Measurements from ENCODE around the gene EIPR1. TPM values are rescaled to one million over a fixed set of nuclear protein-coding genes. Genes with fewer than 3 reads are reported as not detected.

Gene EIPR1
- polyA plus RNA-seq, 2 of the 4 experiments (the other 2 are of a cell fraction) = 55.0 to 65.0 TPM

DNA sequence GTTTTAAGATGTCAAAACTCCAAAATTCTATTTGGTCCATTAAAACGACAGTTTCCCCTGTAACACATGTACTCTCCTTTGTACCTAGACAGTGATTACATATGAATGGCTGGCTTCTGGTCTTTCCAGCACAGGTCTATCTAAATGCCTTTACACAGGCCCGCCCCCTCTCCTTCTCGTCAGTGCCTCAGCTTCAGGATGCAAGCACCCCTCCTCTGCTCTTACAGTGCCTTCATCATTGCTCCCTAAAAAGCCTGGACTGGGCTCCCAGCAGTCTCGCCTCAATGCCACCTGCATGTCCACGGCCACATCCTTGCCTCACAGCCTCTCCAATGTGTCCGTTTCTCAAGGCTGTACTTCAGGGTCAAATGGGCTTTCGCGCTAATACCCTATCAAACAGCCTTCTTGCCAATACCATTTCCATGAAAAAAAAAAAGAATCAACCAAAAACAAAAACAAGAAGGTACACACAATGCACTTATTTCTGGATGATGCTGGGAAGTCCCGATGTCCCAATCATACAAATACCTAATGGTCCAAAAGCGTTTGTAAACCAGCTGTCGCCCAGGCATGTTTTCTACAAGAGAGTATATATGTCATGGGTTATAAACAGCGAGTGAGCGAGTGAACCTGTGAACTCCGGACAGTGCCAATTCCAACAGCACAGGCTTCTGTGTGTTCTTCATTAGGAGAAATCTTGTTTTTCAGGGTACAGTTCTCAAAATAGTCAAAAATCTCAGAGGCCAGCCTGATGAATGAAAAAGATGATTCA lies 77.2 kb downstream of the EIPR1 start (continued):
- TF ChIP-seq ZFP36 (IDR thresholded peaks at IDR 0.05; ENCODE audit: borderline replicate concordance, partially characterized antibody) (no peak), ZC3H11A (IDR thresholded peaks at IDR 0.05) (no peak), CBX8 (IDR thresholded peaks at IDR 0.05) (no peak)

DNA sequence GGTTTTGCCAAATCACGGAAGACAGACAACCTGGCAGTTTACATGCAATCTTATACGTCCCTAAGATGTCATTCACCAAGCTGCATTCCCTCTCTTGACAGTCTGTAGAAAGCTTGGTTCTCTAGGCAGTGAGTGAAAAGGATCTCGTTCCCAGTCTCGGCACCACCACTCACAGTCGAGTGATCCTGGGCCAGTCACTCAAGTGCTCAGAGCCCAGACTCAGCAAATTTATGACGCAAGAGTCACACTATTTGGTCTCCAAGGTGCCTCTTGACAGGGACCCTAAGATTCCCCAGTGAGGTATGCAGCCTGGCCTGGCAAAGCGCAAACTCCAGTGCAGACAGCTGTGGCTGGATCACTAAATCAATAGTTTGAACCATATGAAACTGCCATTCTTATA lies 77.9 kb downstream of the EIPR1 start:
- DNase-seq (ENCODE audit: low read depth in 1 of 2, low spot score in 1 of 2) (no peak), FAIRE-seq (no peak), ATAC-seq (no peak)
- TF ChIP-seq, protein P1, sequence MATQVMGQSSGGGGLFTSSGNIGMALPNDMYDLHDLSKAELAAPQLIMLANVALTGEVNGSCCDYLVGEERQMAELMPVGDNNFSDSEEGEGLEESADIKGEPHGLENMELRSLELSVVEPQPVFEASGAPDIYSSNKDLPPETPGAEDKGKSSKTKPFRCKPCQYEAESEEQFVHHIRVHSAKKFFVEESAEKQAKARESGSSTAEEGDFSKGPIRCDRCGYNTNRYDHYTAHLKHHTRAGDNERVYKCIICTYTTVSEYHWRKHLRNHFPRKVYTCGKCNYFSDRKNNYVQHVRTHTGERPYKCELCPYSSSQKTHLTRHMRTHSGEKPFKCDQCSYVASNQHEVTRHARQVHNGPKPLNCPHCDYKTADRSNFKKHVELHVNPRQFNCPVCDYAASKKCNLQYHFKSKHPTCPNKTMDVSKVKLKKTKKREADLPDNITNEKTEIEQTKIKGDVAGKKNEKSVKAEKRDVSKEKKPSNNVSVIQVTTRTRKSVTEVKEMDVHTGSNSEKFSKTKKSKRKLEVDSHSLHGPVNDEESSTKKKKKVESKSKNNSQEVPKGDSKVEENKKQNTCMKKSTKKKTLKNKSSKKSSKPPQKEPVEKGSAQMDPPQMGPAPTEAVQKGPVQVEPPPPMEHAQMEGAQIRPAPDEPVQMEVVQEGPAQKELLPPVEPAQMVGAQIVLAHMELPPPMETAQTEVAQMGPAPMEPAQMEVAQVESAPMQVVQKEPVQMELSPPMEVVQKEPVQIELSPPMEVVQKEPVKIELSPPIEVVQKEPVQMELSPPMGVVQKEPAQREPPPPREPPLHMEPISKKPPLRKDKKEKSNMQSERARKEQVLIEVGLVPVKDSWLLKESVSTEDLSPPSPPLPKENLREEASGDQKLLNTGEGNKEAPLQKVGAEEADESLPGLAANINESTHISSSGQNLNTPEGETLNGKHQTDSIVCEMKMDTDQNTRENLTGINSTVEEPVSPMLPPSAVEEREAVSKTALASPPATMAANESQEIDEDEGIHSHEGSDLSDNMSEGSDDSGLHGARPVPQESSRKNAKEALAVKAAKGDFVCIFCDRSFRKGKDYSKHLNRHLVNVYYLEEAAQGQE (IDR thresholded peaks at IDR 0.05) = no peak
- TF ChIP-seq PHF8 (IDR thresholded peaks at IDR 0.05; ENCODE audit: borderline replicate concordance, low read depth) (no peak), TP53 (CRISPR knock-in tag; IDR thresholded peaks at IDR 0.05) (no peak), CEBPB (IDR thresholded peaks at IDR 0.05) (no peak), POLR2AphosphoS2 (conservative IDR thresholded peaks at IDR 0.05; ENCODE audit: low read length) (no peak), NPAS2 (CRISPR knock-in tag; IDR thresholded peaks at IDR 0.05; ENCODE audit: borderline replicate concordance) (no peak), SMC3 (IDR thresholded peaks at IDR 0.05) (no peak), HDAC2 (IDR thresholded peaks at IDR 0.05) (no peak), CHD2 (IDR thresholded peaks at IDR 0.05; ENCODE audit: low read length, partially characterized antibody) (no peak), NFE2L2 (conservative IDR thresholded peaks at IDR 0.05; ENCODE audit: low read length) (no peak)
- TF ChIP-seq, protein P2, sequence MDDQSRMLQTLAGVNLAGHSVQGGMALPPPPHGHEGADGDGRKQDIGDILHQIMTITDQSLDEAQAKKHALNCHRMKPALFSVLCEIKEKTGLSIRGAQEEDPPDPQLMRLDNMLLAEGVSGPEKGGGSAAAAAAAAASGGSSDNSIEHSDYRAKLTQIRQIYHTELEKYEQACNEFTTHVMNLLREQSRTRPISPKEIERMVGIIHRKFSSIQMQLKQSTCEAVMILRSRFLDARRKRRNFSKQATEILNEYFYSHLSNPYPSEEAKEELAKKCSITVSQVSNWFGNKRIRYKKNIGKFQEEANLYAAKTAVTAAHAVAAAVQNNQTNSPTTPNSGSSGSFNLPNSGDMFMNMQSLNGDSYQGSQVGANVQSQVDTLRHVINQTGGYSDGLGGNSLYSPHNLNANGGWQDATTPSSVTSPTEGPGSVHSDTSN (IDR thresholded peaks at IDR 0.05) = no peak
- TF ChIP-seq, protein P3, sequence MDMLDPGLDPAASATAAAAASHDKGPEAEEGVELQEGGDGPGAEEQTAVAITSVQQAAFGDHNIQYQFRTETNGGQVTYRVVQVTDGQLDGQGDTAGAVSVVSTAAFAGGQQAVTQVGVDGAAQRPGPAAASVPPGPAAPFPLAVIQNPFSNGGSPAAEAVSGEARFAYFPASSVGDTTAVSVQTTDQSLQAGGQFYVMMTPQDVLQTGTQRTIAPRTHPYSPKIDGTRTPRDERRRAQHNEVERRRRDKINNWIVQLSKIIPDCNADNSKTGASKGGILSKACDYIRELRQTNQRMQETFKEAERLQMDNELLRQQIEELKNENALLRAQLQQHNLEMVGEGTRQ (IDR thresholded peaks at IDR 0.05) = no peak
- TF ChIP-seq, protein P4, sequence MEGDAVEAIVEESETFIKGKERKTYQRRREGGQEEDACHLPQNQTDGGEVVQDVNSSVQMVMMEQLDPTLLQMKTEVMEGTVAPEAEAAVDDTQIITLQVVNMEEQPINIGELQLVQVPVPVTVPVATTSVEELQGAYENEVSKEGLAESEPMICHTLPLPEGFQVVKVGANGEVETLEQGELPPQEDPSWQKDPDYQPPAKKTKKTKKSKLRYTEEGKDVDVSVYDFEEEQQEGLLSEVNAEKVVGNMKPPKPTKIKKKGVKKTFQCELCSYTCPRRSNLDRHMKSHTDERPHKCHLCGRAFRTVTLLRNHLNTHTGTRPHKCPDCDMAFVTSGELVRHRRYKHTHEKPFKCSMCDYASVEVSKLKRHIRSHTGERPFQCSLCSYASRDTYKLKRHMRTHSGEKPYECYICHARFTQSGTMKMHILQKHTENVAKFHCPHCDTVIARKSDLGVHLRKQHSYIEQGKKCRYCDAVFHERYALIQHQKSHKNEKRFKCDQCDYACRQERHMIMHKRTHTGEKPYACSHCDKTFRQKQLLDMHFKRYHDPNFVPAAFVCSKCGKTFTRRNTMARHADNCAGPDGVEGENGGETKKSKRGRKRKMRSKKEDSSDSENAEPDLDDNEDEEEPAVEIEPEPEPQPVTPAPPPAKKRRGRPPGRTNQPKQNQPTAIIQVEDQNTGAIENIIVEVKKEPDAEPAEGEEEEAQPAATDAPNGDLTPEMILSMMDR (IDR thresholded peaks at IDR 0.05) = no peak
- CTCF ChIA-PET = interaction anchor here (0.7 kb wide), 1 partner anchor 102 kb away, joined by 3 read pairs; no protein-coding TSS in a partner anchor
- Histone ChIP-seq H3K4me2 (no peak overlapping the region), H3K9me3 (no peaks in the 10 kb centered on the region), H3K4me3 (no peak overlapping the region), H3K27ac (no peak overlapping the region), H3K4me1 (peaks cover 10% of the 10 kb centered on the region; the same call in 1 of the 3 replicates)
- POLR2A ChIA-PET = no interaction called here
- WGBS (ENCODE audit: missing lambda C conversion rate) = 97% methylated on average over 7 of the region's 7 CpGs

DNA sequence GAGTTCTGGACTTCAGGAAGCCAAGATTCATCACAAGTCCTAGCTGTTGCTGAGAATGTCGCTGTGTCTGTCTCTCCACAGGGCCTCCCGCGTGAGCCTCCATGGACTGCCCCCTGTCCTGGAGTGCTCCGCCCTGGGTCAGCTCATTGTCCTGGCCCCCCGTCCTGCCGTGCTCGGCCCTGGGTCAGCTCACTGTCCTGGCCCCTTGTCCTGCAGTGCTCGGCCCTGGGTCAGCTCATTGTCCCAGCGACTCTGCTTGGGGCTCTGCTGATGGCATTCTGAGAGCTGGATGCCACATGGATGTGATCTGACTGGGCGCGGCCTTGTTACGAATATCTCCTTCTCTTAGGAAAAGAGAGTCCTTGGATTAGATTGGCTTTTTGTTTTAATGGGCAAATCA lies 78.5 kb downstream of the EIPR1 start:
- no peak for FAIRE-seq
- ChIA-PET CTCF (no interaction called here), POLR2A (no interaction called here)
- 97% methylated on average over 12 of the region's 12 CpGs for WGBS (ENCODE audit: missing lambda C conversion rate)
- Histone ChIP-seq H3K4me2 (no peak overlapping the region), H3K4me1 (peaks cover 16% of the 10 kb centered on the region), H3K9me3 (no peaks in the 10 kb centered on the region), H3K4me3 (no peak overlapping the region), H3K27ac (no peak overlapping the region)
- ATAC-seq = no peak
- DNase-seq (ENCODE audit: low read depth in 1 of 2, low spot score in 1 of 2) = no peak
- no peak for TF ChIP-seq CHD2 (IDR thresholded peaks at IDR 0.05; ENCODE audit: low read length, partially characterized antibody)
- no peak for TF ChIP-seq POLR2A (IDR thresholded peaks at IDR 0.05; ENCODE audit: low read length)
- no peak for TF ChIP-seq MAFK (IDR thresholded peaks at IDR 0.05; ENCODE audit: partially characterized antibody)
- no peak for TF ChIP-seq RFX5 (IDR thresholded peaks at IDR 0.05)
- TF ChIP-seq, protein P5, sequence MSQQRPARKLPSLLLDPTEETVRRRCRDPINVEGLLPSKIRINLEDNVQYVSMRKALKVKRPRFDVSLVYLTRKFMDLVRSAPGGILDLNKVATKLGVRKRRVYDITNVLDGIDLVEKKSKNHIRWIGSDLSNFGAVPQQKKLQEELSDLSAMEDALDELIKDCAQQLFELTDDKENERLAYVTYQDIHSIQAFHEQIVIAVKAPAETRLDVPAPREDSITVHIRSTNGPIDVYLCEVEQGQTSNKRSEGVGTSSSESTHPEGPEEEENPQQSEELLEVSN (IDR thresholded peaks at IDR 0.05; ENCODE audit: borderline replicate concordance, low read depth) = no peak
- TF ChIP-seq, protein P1 (IDR thresholded peaks at IDR 0.05) = no peak
- no peak for TF ChIP-seq ZSCAN20 (CRISPR knock-in tag; IDR thresholded peaks at IDR 0.05)
- TF ChIP-seq SMC3 (IDR thresholded peaks at IDR 0.05) = no peak
- no peak for TF ChIP-seq RCOR1 (IDR thresholded peaks at IDR 0.05; ENCODE audit: low read depth, low read length)
- no peak for TF ChIP-seq NPAS2 (CRISPR knock-in tag; IDR thresholded peaks at IDR 0.05; ENCODE audit: borderline replicate concordance)
- TF ChIP-seq TFCP2L1 (CRISPR knock-in tag; IDR thresholded peaks at IDR 0.05) = no peak
